Epithelial cell of proximal tubule (primary cell): ENCODE measurements around the gene TFG. TPM values are rescaled to one million over a fixed set of nuclear protein-coding genes. Genes with fewer than 3 reads are reported as not detected.

Experiments
- DNase-seq: peaks from one replicate; pipeline ENCODE4 v3.0.0-alpha.2; 2011; ENCODE audit warnings: low read depth
- H3K4me3 ChIP-seq: 2 replicates; pipeline ENCODE4 v1.5.1; 2011; ENCODE audit warnings: low read depth, mild to moderate bottlenecking, low read length
- CTCF ChIP-seq: conservative IDR thresholded peaks from 2 replicates; pipeline ENCODE4 v1.5.1; 2012; ENCODE audit warnings: low read depth, mild to moderate bottlenecking, low read length
- total RNA-seq: library from RNA; depleted of rRNA; stranded (reverse); fragments of >200 nt; gene quantifications from 2 replicates; pipeline ENCODE4 v1.2.3, GENCODE V29; 2015

Gene TFG
- total RNA-seq, 1 donor from 2014 or later, result 125 TPM

DNA sequence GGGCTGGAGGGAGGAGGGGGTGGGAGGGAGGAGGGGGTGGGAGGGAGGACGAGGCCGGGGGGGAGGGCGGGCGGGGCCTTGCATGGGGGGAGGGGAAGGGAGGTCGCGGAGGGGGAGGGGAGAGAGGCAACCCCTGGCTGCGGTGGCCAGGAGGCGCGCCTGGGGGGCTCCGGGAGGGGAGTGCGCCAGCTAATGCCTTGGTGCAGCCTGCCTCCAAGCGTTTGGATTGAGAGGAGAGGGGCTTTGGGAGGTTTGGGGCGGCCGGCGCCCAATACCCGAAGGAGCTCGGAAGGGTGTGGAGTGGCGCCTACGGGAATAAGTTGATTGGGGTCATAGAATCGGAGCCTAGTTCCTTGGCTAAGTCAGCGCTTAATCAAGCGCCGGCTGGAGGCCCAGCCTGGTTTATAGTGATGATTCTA lies 557 bp downstream of the TFG start:
- peak overlapping the region; percentile 85 for H3K4me3 ChIP-seq
- no peak for DNase-seq
- no peak for TF ChIP-seq CTCF

DNA sequence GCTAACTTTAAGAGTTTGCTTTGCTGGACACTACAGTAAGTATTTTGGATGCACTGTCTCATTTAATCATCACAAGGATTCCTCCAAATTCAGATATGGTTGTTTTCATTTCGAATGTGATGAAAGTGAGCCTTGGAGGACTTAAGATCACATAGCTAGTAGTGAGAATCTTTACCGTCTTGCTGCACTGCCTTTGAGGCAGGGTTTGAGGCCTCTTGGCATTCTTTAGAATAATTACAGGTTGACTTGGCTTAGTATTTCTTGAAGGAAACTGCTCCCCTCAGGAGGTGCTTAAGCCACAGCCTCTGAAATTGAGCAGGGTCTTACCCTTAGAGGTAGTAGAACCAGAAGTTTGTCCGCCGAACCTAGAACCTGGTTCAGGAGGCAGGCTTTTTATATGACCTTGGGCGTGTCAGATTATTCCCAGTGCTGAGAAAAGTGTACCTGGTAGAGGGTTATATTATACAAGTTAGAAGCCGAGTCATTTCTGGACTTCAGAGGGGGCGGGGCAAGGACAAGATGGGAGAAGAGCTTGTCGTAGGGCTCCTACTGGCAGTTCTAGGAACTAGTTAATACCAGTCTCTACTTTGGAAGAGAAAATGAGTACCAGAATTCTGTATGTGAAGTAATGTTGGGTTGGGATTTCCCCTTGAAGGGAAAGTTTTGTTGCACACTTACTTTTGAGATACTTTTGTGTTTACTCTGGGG lies 1.1 kb downstream of the TFG start:
- peak; percentile 45 for TF ChIP-seq CTCF
- peak; percentile 22 for DNase-seq
- H3K4me3 ChIP-seq, result peak overlapping the region; percentile 85

DNA sequence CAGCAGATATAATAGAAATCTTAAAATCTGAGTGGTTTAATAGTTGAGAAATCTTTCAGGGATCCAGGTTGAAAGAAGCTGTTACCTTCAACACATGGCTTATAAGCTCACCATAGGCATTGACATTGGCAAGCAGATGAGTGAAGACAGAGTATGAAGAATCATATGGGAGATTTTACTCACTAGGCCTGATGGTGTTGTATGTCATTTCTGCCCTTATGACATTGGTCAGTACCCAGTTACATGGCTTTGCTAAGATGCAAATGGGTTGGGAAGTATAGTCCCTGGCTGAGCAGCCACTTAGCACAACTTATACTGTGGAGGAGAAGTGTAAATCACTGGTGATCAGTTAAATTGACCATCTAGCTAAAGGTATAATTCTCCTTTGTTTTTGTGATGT lies 5.9 kb downstream of the TFG start:
- no peak for DNase-seq
- no peak for TF ChIP-seq CTCF

GRCh38 chr3:100717063-100717462 lies 7.8 kb downstream of the TFG start:
- H3K4me3 ChIP-seq, result no peak overlapping the region
- DNase-seq, result no peak
- no peak for TF ChIP-seq CTCF

More for the DNA sequence above, 5.9 kb downstream of the TFG start:
- no peak overlapping the region for H3K4me3 ChIP-seq

GRCh38 chr3:100717637-100718487 lies 8.6 kb downstream of the TFG start:
- H3K4me3 ChIP-seq, result no peak overlapping the region
- TF ChIP-seq CTCF, result no peak
- DNase-seq, result no peak

DNA sequence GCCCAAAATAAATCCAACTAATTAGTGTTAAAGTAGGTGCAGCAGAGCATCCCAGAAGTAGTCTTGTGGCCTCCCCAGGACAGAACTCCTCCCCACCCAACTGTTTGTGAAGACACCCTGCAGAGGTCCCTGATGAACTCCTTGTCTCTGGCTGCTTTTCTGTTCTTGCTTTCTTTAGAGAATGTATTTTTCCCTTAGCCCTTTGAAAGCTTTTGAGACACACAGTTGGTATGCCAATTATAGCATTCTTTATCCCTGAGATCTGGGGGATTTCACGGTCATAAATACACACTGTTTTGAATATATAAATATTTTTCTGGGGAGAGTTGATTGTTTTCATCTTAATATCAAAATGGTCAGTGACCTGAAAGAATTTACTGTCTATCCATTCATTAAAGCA lies 9.8 kb downstream of the TFG start:
- TF ChIP-seq CTCF, result no peak
- DNase-seq, result no peak
- no peak overlapping the region for H3K4me3 ChIP-seq
